Adrenal gland (tissue), 12 donors: ENCODE data around the gene ARHGEF3. TPM values are rescaled to one million over a fixed set of nuclear protein-coding genes. Genes with fewer than 3 reads are reported as not detected.

Experiments
- DNase-seq, 7 donors: peaks; one replicate each; pipeline ENCODE4 v3.0.0-alpha.2; 2019 to 2020
- H3K27ac ChIP-seq, 5 donors: fragments of 200-600 bp; sonication (generic) in 4 of 5; 1 replicate in 3 of 5; 2 replicates in 2 of 5; pipeline versions ENCODE4 v1.5.1 to v1.8.0; 2016 to 2020; ENCODE audit warnings: mild to moderate bottlenecking in 1 of 5
- H3K27me3 ChIP-seq: fragments of 200-600 bp; 2 replicates; pipeline ENCODE4 v1.8.0; 2021
- H3K36me3 ChIP-seq, 2 donors: fragments of 200-600 bp; replicated peaks in 1 of 2; 1 replicate in 1 of 2; 2 replicates in 1 of 2; pipeline versions ENCODE4 v1.5.1 to v1.8.0; 2018 to 2022
- H3K4me1 ChIP-seq, 2 donors: fragments of 200-600 bp; replicated peaks in 1 of 2; 1 replicate in 1 of 2; 2 replicates in 1 of 2; pipeline versions ENCODE4 v1.5.1 to v1.8.0; 2018 to 2021
- H3K4me3 ChIP-seq, 4 donors: fragments of 200-600 bp; sonication (generic) in 3 of 4; one replicate each; pipeline ENCODE4 v1.5.1; 2016 to 2018
- H3K9me3 ChIP-seq, 3 donors: fragments of 200-600 bp; sonication (generic) in 1 of 3; replicated peaks in 1 of 3; 1 replicate in 2 of 3; 2 replicates in 1 of 3; pipeline versions ENCODE4 v1.5.1 to v1.8.0; 2016 to 2021
- CTCF ChIP-seq, 6 experiments: fragments of 450-650 bp in 4 of 6; fragments of 200-600 bp in 2 of 6; sonication (generic) in 1 of 6; IDR thresholded peaks; 1 replicate in 5 of 6; 2 replicates in 1 of 6; pipeline versions ENCODE4 v1.5.1 to v1.8.0; 2016 to 2021; ENCODE audit warnings: antibody characterized with exemption in 6 of 6, mild to moderate bottlenecking in 2 of 6, moderate library complexity in 1 of 6
- POLR2A ChIP-seq, 2 donors: fragments of 450-650 bp; IDR thresholded peaks; one replicate each; pipeline ENCODE4 v1.6.1; 2017; ENCODE audit warnings: antibody characterized with exemption in 2 of 2, mild to moderate bottlenecking in 2 of 2, moderate library complexity in 1 of 2
- WGBS, 4 donors: extraction: QIAGEN DNeasy Blood & Tissue Kit in 2 of 4; methylation state at CpG; one replicate each; pipeline versions ENCODE4 v1.1.5 to v1.1.7; 2013 to 2017; 5-methylcytosine and 5-hydroxymethylcytosine counted together
- intact Hi-C, 2 donors: fragments of 100-400 bp; cut with DNase I; formaldehyde crosslinking; loops; one replicate each; pipeline versions ENCODE4 v1.14.1 to v1.15.0; 2022 to 2023
- polyA plus RNA-seq, 3 donors: library from polyadenylated mRNA; stranded (reverse); fragments of 200-250 nt in 2 of 3; fragments of 350-450 nt in 1 of 3; fragmentation: Illumina TruSeq in 1 of 3; extraction: RNeasy Lipid Tissue Mini Kit (QIAGEN cat#74804) in 1 of 3; gene quantifications; one replicate each; pipeline ENCODE4 v1.2.3, GENCODE V29; 2013 to 2014
- total RNA-seq, 9 donors: library from RNA; depleted of rRNA in 4 of 9; stranded (reverse); fragments of >200 nt in 4 of 9; fragments of 120-200 nt in 1 of 9; fragmentation: NEBNext Ultra II Directional in 1 of 9; extraction: Animal tissue kit (Norgen Biotek cat#: 25700) in 1 of 9; gene quantifications; one replicate each; pipeline versions ENCODE4 v1.1.0 to v1.2.4, GENCODE V29; 2013 to 2023
- donor health status: healthy with polysubstance abuse.
- donor health status: Bipolar disorder and iron deficiency.
- donor health status: DM: yes; HTN: yes; CAD: no.
- donor health status: DM: no; HTN: no; CAD: no.
- donor health status: DM: no; HTN: no; CAD: no.
- donor health status: DM: yes; HTN: yes; CAD: no.

ARHGEF3 gene
- total and polyA plus RNA-seq, 12 donors: 26.6 to 122 (median 61.7) TPM

DNA sequence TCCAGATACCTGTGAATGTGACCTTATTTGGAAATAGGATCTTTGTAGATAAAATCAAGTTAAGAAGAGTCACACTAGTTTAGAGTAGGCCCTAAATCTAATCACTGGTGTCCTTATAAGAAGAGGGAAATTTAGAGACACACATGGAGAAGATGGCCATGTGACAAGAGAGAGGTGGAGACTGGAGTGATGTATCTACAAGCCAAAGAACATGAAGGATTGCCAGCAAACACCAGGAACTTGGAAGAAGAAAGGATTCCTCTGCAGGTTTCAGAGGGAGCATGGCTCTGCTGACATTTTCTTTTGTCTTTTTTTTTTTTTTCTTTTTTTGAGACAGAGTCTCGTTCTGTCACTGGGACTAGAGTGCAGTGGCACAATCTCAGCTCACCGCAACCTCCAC is 20.8 kb downstream of the ARHGEF3 start:
- TF ChIP-seq CTCF (IDR thresholded peaks at IDR 0.05) (no peak), POLR2A (IDR thresholded peaks at IDR 0.05) (no peak)
- no peaks in the 10 kb centered on the region for H3K36me3 ChIP-seq
- H3K27ac ChIP-seq: peak overlapping the region in 1 of 5 donors; percentile 50
- WGBS, 4 donors: 88 to 95% (median 94%) methylated on average over 2 of the region's 2 CpGs
- H3K27me3 ChIP-seq: no peaks in the 10 kb centered on the region
- no peak overlapping the region for H3K4me3 ChIP-seq
- peak in 1 of 7 donors; percentile 7 for DNase-seq
- no peaks in the 10 kb centered on the region for H3K9me3 ChIP-seq
- intact Hi-C loops: no loop called here
- H3K4me1 ChIP-seq: peaks cover 37 to 72% of the 10 kb centered on the region in 2 donors

GRCh38 chr3:56778893-56779292 is 22.9 kb downstream of the ARHGEF3 start:
- Histone ChIP-seq H3K4me3 (no peak overlapping the region), H3K4me1 (peaks cover 31 to 72% of the 10 kb centered on the region in 2 donors), H3K27me3 (no peaks in the 10 kb centered on the region), H3K36me3 (no peaks in the 10 kb centered on the region), H3K9me3 (no peaks in the 10 kb centered on the region), H3K27ac (peak overlapping the region in 2 of 5 donors; percentile 8 to 52)
- 58 to 66% (median 62%) methylated on average over 2 of the region's 2 CpGs for WGBS, 4 donors
- peak in 1 of 7 donors; percentile 20 for DNase-seq
- intact Hi-C loops: no loop called here
- TF ChIP-seq POLR2A (IDR thresholded peaks at IDR 0.05) (no peak), CTCF (IDR thresholded peaks at IDR 0.05) (no peak)

DNA sequence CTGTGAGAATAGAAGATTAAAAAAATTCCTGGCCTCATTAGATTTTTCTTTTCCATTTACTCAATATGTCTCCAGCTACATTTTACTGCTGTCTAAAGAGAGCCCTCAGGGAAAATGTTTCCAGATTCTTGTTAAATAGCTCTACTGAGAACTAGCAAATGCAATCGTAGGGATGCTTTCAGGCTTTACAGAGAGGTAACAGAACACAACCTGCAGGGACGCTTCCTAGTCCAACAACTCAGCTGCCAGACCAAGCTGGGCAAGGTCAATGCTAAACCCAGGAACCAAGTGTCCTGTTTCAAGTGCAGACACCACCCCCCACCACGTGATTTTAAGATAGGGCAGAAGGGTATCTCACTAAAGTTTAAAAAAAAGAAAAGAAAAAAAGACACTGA is 25.2 kb downstream of the ARHGEF3 start:
- Histone ChIP-seq H3K27me3 (no peaks in the 10 kb centered on the region), H3K4me3 (no peak overlapping the region), H3K36me3 (peaks cover 0 to 21% of the 10 kb centered on the region in 2 donors), H3K9me3 (no peaks in the 10 kb centered on the region), H3K4me1 (peaks cover 24 to 61% of the 10 kb centered on the region in 2 donors), H3K27ac (peak overlapping the region in 3 of 5 donors; percentile 52 to 69 (median 59))
- WGBS, 4 donors: 34 to 50% (median 41%) methylated on average over 3 of the region's 3 CpGs
- intact Hi-C loops: no loop called here
- peak in 1 of 2 donors; percentile 46 for TF ChIP-seq POLR2A (IDR thresholded peaks at IDR 0.05)
- no peak for TF ChIP-seq CTCF (IDR thresholded peaks at IDR 0.05)
- peak in 6 of 7 donors; percentile 61 to 75 (median 72) for DNase-seq

GRCh38 chr3:56775838-56776555 is 25.8 kb downstream of the ARHGEF3 start:
- no peak overlapping the region for H3K4me3 ChIP-seq
- intact Hi-C loops: no loop called here
- WGBS, 4 donors: 38 to 61% (median 47%) methylated on average over 8 of the region's 8 CpGs

More at GRCh38 chr3:56775838-56776555, 25.8 kb downstream of the ARHGEF3 start:
- H3K27me3 ChIP-seq: no peaks in the 10 kb centered on the region
- H3K4me1 ChIP-seq: peaks cover 24 to 58% of the 10 kb centered on the region in 2 donors
- peaks cover 0 to 26% of the 10 kb centered on the region in 2 donors for H3K36me3 ChIP-seq
- H3K27ac ChIP-seq: peak overlapping the region in 4 of 5 donors; percentile 0 to 69 (median 56)
- no peak for TF ChIP-seq POLR2A (IDR thresholded peaks at IDR 0.05)
- TF ChIP-seq CTCF (IDR thresholded peaks at IDR 0.05): no peak
- no peaks in the 10 kb centered on the region for H3K9me3 ChIP-seq
- DNase-seq: peak in 1 of 7 donors; percentile 26
